WERI-Rb-1 (cell line): ENCODE measurements around the gene EFNA2.
A peak's percentile ranks its signal among the peaks of the same experiment; 100 is the strongest.
"Not testable (repeated sequence)": the region's sequence is repeated elsewhere in the genome, so short reads cannot be mapped to it uniquely, and the experiment has no call there.

ENCODE experiments used
- DNase-seq: peaks from one replicate; pipeline ENCODE4 v3.0.0-alpha.2; 2020
- H3K27ac ChIP-seq: fragments of 250-450 bp; sonication (Bioruptor Pico); 2 replicates; pipeline ENCODE4 v1.5.1; 2020; ENCODE audit warnings: mild to moderate bottlenecking, moderate library complexity
- H3K27me3 ChIP-seq: fragments of 250-450 bp; sonication (Bioruptor Pico); 2 replicates; pipeline ENCODE4 v1.5.1; 2021; ENCODE audit warnings: mild to moderate bottlenecking, low read depth, moderate library complexity; ENCODE audit not compliant: insufficient read depth, severe bottlenecking
- H3K36me3 ChIP-seq: fragments of 250-450 bp; sonication (Bioruptor Pico); 2 replicates; pipeline ENCODE4 v1.5.1; 2020; ENCODE audit warnings: mild to moderate bottlenecking, moderate library complexity
- H3K4me3 ChIP-seq: 2 replicates; pipeline ENCODE4 v1.5.1; 2011; ENCODE audit warnings: low read depth, mild to moderate bottlenecking, control low read depth, low read length
- H3K9me3 ChIP-seq: fragments of 250-450 bp; sonication (Bioruptor Pico); 2 replicates; pipeline ENCODE4 v1.5.1; 2021; ENCODE audit warnings: mild to moderate bottlenecking, moderate library complexity; ENCODE audit not compliant: severe bottlenecking
- TF ChIP-seq, protein P1 (sequence below): IDR thresholded peaks from 2 replicates; pipeline ENCODE4 v1.5.1; 2011; ENCODE audit warnings: low read depth, mild to moderate bottlenecking, control low read depth, inconsistent platforms, low read length

EFNA2 gene

DNA sequence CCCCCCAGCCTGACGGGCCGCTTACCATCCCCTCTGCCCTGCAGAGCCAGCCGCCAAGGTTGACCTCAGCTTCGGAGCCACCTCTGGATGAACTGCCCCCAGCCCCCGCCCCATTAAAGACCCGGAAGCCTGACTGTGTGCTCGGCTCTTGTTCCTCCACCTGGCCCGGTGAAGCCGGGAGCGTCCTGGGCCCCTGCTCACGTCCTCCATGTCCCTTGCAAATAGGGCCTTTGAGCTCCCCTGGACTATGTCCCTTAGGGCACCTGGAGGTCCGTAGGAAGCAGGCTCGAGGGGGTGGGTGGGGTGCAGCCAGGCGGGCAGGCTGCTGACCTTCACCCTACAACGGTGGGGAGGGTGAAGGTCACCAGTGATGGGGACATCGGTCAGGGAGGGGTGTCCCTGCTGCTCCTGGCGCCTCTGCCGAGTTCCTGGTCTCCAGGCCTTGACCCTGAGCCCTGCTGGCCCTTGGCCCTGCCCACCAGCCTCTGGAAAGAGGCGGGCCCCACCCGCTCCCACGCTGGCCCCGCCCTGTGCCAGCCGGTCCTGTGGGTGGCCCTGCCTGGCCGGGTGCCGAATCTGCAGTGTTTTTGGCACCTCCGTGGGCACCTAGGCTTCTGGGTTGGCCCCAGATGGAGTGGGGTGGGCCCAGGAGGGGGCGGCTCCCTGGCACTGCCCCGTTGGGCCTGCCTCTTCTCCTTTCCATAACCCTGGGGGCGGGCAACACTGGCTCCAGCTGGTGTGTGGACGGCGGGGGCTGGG, 40.8 kb upstream of the EFNA2 start:
- no peaks in the 10 kb centered on the region for H3K27me3 ChIP-seq
- TF ChIP-seq, protein P1, sequence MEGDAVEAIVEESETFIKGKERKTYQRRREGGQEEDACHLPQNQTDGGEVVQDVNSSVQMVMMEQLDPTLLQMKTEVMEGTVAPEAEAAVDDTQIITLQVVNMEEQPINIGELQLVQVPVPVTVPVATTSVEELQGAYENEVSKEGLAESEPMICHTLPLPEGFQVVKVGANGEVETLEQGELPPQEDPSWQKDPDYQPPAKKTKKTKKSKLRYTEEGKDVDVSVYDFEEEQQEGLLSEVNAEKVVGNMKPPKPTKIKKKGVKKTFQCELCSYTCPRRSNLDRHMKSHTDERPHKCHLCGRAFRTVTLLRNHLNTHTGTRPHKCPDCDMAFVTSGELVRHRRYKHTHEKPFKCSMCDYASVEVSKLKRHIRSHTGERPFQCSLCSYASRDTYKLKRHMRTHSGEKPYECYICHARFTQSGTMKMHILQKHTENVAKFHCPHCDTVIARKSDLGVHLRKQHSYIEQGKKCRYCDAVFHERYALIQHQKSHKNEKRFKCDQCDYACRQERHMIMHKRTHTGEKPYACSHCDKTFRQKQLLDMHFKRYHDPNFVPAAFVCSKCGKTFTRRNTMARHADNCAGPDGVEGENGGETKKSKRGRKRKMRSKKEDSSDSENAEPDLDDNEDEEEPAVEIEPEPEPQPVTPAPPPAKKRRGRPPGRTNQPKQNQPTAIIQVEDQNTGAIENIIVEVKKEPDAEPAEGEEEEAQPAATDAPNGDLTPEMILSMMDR, result no peak
- DNase-seq, result peak; percentile 49
- H3K27ac ChIP-seq, result peak overlapping the region; percentile 66
- no peak overlapping the region for H3K4me3 ChIP-seq
- no peaks in the 10 kb centered on the region for H3K9me3 ChIP-seq
- peaks cover 15% of the 10 kb centered on the region for H3K36me3 ChIP-seq

DNA sequence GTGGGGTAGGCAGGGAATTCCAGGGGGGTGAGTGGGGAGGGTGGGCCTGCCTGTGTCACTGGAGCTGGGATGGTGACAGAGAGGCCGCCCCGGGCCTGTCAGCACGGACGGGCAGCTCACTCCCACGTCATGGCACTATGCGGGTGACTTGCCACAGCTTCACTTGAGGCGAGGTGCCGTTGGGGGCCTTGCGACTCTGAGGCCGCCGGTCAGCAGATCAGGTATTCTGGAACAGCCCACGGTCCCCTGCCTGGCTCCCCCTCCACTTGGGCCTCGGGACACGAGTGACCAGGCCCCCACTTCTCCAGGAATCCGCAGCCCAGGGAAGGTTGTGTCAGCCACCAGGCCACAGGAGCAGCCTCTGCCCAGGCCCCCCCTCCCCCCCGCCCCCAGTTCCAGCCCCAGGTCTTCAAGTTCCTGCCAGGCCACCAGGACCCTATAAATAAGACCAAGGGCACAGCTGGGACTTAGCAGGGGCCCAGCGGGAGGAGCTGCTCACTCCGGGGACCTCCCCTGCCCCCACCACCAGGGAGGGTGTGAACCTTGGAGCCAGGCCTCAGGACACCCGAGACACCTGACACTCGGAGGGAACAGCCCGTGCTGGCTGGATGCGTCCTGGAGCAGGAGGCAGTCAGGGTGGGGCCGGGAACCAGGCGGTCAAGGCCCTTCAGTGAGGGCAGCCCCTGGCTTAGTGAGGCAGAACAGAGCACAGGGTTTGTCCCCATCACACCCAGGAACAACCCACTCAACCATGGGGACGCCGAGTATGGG, 40.0 kb upstream of the EFNA2 start:
- peaks cover 18% of the 10 kb centered on the region for H3K36me3 ChIP-seq
- no peak overlapping the region for H3K4me3 ChIP-seq
- no peaks in the 10 kb centered on the region for H3K9me3 ChIP-seq
- TF ChIP-seq, protein P1, result no peak
- H3K27me3 ChIP-seq, result no peaks in the 10 kb centered on the region
- peak; percentile 85 for DNase-seq
- peak overlapping the region; percentile 66 for H3K27ac ChIP-seq

DNA sequence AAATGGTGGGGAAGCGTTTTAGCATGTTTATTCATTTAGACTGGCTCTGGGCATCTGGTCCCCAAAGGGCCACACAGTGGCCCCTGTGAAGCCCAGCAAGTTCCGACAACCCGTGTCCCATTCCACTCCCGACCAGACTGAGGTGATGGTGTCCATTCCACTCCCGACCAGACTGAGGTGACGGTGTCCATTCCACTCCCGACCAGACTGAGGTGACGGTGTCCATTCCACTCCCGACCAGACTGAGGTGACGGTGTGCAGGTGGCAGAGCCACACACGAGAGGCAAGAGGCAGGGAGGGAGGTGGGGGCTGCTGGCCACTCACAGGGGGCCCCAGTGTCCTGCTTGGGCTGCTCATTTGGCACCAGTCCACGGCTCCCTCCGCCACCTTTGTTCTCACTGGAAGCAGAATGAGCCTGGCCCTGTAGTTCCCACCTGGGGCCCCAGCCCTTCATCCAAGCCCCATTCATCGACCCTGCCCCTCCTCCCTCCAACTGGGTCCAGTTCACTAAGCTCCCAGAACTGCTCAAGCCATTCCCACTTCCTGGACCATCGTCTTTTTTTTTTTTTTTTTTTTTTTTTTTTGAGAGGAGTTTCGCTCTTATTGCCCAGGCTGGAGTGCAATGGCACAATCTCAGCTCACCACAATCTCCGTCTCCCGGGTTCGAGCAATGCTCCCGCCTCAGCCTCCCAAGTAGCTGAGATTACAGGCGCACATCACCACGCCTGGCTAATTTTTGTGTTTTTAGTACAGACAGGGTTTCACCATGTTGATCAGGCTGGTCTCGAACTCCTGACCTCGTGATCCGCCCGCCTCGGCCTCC, 39.2 kb upstream of the EFNA2 start:
- peak; percentile 51 for DNase-seq
- TF ChIP-seq, protein P1, result peak; percentile 28; the same call in 1 of the 2 replicates
- H3K27me3 ChIP-seq, H3K9me3 ChIP-seq, H3K4me3 ChIP-seq: not testable (repeated sequence)
- Histone ChIP-seq H3K27ac (peak overlapping the region; percentile 46), H3K36me3 (peaks cover 26% of the 10 kb centered on the region)

DNA sequence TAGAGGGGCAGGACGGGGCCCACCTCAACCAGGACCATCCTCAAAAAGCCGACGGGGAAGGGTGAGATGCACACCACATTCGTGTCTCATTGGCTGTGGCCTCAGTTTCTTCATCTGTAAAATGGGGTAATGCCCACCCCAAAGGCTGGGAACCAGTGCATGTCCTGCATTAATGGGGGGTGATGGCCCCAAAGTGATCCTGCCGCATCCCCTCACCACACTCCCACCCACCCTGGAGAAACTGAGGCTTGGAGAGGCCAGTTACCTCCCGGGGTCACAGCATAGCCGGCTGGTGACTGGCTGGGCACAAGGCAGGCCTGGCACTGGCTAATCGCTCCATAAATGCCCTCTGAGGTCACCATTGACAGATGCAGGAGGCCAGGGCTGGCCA, 37.9 kb upstream of the EFNA2 start:
- TF ChIP-seq, protein P1, result no peak
- Histone ChIP-seq H3K27me3 (no peaks in the 10 kb centered on the region), H3K27ac (peak overlapping the region; percentile 100), H3K36me3 (peaks cover 37% of the 10 kb centered on the region), H3K9me3 (no peaks in the 10 kb centered on the region), H3K4me3 (peak overlapping the region; percentile 66)
- no peak for DNase-seq

DNA sequence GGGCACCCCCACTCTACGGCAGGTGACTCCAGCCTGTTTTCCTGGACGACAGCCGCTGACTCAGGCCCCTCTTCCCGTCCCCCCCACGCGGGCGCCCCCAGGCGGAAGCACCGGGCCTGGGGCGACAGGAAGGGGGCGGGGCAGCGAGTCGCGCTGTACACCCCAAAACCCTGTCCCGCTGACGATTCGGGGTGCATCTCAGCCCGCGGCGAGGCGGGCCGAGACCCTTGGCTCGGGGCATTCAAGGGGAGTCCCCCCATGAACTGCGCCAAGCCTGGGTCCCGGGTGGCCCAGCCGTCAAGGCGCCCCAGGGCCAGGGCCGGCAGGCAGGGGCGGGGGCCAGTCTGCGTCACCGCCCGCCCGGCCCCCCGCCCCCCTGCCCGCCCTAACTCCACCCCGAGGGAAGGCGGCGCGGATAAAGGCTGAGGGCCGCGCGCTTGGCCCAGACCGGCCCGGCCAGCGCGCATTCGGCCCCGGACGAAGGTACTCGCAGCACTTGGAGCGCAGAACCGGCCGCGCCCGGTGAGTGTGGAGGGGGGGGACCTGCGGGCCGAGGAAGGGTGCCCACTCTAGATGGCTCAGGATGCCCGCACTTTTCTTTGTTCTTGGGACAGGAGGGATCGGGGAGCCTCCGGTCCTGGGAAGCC, 37.4 kb upstream of the EFNA2 start, which contains the start of gene MIDN:
MIDN (plus strand) TSS at position 445 of the 647 bp plus-strand sequence. CDS start 1,714 bp downstream, outside the sequence.
- H3K27ac ChIP-seq, result peak within 1 kb of the TSS; percentile 100
- H3K36me3 ChIP-seq, result peaks cover 38% of the 10 kb centered on the region
- TF ChIP-seq, protein P1, result peak; percentile 61
- H3K4me3 ChIP-seq, result peak within 1 kb of the TSS; percentile 66
- no peaks in the 10 kb centered on the region for H3K27me3 ChIP-seq
- DNase-seq, result peak; percentile 80
- H3K9me3 ChIP-seq, result no peaks in the 10 kb centered on the region
